Thyroid gland (tissue), 4 donors: ENCODE data around the gene DCXR.

Experiments
- CTCF ChIP-seq, 6 experiments: fragments of 200-600 bp in 3 of 6; fragments of 450-650 bp in 3 of 6; sonication (generic) in 3 of 6; IDR thresholded peaks; one replicate each; pipeline ENCODE4 v1.5.1; 2016 to 2019; ENCODE audit warnings: antibody characterized with exemption in 6 of 6, mild to moderate bottlenecking in 2 of 6, inconsistent platforms in 1 of 6, moderate library complexity in 1 of 6
- POLR2A ChIP-seq, 2 donors: fragments of 450-650 bp; IDR thresholded peaks; one replicate each; pipeline ENCODE4 v1.6.1; 2017; ENCODE audit warnings: antibody characterized with exemption in 2 of 2, mild to moderate bottlenecking in 2 of 2, moderate library complexity in 1 of 2

- TF ChIP-seq CTCF (IDR thresholded peaks at IDR 0.05), result no peak
- no peak for TF ChIP-seq POLR2A (IDR thresholded peaks at IDR 0.05)
Observed at GRCh38 chr17:82056729-82057621, 19.5 kb upstream of the DCXR start.
